IPS-18c (cell line): ENCODE measurements around the gene AP4M1.

Experiments used
- H3K4me3 ChIP-seq: 2 replicates; pipeline ENCODE4 v1.7.0; 2013; ENCODE audit warnings: low read depth, mild to moderate bottlenecking, low read length, moderate library complexity; ENCODE audit not compliant: insufficient read depth
- H3K9me3 ChIP-seq: one replicate; pipeline ENCODE4 v1.6.1; 2013; ENCODE audit warnings: mild to moderate bottlenecking, low read length, moderate library complexity; ENCODE audit not compliant: control insufficient read depth, insufficient read depth

AP4M1 gene

DNA sequence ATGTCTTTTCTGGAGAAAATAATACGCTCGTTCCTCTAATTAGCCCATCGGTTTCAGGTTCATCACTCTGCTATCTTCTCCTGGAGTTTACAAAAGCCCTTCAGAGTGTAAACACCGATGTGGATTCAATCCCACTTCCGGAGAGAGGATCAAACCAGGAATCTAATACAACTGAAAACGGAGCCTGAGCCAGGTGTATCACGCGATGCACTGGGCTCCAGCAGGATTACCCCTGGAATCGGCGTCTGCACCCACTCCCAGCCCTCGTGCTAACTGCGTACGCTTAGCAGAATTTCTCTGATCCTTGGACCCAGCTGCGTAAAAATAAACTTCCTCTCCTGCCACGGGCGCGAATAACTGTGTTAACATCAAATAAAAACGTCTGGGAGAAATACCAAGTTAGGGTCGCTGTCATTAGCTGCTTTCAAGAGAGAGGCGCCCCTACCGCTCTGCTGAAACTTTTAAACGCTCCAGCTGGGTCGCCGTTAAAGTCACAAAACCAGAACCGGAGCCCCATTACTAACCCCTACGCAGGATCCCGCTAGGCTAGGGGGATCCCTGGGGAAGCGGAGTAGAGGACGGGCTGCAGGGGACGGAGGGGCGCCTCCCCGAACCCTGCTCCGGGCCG, 20.4 kb upstream of the AP4M1 start:
- peaks cover 9% of the 10 kb centered on the region for H3K9me3 ChIP-seq
- H3K4me3 ChIP-seq: peak overlapping the region; percentile 98

DNA sequence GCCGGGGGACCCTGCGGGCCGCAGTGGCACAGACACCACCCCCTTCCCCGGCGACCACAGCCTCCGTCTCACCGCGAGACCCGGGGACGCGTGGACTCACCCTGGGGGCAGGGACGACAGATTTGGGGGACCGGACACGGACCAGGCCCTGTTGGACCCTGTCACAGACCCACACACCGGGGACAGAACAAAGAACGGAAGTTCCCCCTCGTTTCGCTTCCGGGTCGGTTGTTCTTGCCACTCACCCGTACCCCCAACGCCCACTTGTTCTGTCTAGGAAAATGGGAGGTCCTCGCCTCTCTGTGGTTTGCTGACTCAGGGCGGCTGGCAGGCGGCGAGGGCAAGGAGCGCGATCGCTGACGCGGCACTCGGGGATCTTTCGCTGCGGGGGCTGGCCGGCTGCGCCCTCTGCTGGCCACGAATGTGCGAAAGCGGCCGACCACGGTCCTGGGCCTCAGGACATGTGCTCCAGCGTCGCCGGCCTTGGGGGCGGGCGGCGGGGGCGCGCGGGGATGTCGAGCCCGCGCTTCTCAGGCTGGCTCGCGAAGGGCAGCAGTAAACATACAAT, 19.8 kb upstream of the AP4M1 start, which contains the start of gene ZNF3:
Gene ZNF3, minus strand, starts transcription at position 189 of the 568 bp plus-strand sequence. CDS start 4,366 bp downstream, outside the sequence.
- peak within 1 kb of the TSS; percentile 98 for H3K4me3 ChIP-seq
- H3K9me3 ChIP-seq: peaks cover 6% of the 10 kb centered on the region

DNA sequence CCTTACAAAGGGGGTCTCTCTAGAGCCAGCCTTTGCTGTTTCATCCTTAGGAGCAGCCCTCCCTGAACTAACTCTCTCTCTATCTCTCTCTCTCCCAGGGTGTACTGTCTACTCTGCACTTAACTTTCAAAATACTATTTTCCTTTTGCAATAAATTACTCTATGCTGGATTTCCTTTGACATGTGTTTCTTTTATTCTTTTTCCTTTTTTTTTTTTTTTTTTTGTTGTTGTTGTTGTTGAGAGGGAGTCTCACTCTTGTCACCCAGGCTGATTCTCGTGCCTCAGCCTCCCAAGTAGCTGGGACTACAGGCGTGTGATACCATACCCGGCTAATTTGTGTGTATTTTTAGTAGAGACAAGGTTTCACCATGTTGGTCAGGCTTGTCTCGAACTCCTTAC, 18.5 kb upstream of the AP4M1 start:
- Histone ChIP-seq H3K9me3 (no peaks in the 10 kb centered on the region), H3K4me3 (peak overlapping the region; percentile 98; the same call in 1 of the 2 replicates)

DNA sequence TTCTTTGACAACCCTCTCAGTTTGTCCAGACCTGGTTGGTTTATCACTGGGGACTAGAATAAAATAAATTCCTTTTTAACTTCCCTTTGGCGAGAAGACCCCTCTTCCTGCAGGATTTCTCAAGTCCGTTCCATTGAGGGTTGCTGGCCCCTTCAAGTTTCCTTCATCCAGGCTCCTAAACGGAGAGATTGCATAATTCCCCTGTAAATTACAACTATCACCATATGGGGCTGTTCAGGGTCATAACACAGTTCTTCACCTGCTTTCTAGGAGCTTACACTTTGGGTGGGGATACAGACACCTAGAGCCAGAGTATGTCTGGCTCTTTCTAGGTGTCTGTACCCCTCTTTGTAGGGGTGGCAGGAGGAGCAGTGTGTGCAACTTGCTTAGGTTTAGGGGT, 15.9 kb upstream of the AP4M1 start:
- H3K9me3 ChIP-seq: no peaks in the 10 kb centered on the region
- H3K4me3 ChIP-seq: no peak overlapping the region

DNA sequence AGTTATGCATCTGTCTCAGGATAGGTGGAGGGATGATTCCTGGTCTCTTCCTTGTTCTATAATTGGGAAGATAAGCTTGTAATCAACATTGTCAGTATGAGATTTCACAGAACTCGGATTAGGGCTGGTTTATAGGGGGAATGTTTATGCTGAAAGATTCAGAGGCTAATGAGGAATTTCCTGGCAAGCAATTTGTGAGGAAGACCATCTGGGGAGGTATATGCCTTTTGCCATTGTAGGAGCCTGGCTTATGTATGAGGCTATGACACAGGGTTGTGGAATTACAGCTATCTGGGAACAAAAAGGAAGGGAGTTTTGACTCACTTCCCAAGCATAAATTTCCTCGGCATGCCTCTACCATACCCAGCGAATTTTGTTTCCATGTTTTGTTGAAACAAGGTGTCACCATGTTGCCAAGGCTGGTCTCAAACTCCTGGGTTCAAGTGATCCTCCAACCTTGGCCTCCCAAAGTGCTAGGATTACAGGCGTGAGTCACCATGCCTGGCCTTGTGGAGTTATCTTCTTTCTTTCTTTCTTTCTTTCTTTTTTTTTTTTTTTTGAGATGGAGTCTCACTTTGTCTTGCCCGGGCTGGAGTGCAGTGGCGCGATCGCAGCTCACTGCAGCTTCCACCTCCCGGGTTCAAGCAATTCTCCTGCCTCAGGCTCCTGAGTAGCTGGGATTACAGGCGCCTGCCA, 14.2 kb upstream of the AP4M1 start:
- Histone ChIP-seq H3K9me3 (no peaks in the 10 kb centered on the region), H3K4me3 (no peak overlapping the region)

DNA sequence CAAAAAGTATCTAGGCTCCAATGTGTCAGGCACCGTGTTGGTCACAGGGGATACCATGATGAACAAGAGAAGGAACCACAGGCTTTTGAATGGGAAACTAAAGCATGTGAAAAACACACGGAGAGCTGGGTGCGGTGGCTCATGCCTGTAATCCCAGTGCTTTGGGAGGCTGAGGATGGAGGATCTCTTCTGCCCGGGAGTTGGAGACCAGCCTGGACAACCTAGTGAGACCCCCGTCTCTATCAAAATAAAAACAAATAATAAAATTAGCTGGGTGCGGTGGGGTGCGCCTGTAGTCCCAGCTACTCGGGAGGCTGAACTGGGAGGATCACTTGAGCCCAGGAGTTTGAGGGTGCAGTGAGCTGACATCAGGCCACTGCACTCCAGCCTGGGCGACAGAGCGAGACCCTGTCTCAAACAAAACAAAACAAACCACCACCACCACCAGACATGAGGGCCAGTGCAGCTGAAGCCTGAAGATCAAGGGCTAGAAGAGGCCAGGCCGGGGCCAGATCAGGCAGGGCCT, 13.3 kb upstream of the AP4M1 start:
- Histone ChIP-seq H3K9me3 (no peaks in the 10 kb centered on the region), H3K4me3 (peak overlapping the region; percentile 94)

DNA sequence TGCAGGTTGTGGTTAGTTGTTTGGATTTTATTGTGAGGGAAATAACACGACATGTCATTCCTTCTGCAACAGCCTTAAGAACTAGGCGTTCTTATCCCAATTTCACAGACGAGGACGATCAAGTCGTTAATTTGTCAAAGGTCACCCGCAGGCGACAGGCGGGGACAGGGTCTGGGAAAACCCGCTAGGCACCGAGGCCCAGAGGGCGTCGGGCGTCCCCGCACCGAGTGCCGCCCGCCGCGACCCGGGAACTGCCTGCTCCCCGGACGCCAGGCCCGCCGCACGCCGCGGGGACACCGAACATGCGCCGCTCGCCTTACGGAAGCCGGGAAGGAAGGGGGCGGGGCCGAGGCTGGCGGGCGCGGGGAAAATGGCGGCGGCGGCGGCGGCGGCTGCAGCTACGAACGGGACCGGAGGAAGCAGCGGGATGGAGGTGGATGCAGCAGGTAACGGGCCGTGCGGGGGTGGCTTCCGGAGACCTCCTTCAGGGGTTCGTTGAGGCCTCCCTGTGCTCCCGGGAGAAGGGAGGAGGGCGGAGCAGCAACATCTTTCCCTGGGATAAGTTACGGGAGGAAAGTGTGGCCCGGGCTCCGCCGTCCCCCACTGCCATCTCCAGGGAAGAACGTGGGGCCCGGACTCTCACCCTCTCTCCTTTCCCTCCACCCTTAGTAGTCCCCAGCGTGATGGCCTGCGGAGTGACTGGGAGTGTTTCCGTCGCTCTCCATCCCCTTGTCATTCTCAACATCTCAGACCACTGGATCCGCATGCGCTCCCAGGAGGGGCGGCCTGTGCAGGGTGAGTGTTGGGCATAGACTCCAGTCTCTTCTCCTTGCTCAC, 12.6 kb upstream of the AP4M1 start, which contains the start of gene COPS6:
Gene COPS6, plus strand, starts transcription at position 349 of the 837 bp plus-strand sequence. Its CDS starts 22 bp downstream, at position 371.
- H3K9me3 ChIP-seq: no peaks in the 10 kb centered on the region
- peak within 1 kb of the TSS; percentile 94 for H3K4me3 ChIP-seq

DNA sequence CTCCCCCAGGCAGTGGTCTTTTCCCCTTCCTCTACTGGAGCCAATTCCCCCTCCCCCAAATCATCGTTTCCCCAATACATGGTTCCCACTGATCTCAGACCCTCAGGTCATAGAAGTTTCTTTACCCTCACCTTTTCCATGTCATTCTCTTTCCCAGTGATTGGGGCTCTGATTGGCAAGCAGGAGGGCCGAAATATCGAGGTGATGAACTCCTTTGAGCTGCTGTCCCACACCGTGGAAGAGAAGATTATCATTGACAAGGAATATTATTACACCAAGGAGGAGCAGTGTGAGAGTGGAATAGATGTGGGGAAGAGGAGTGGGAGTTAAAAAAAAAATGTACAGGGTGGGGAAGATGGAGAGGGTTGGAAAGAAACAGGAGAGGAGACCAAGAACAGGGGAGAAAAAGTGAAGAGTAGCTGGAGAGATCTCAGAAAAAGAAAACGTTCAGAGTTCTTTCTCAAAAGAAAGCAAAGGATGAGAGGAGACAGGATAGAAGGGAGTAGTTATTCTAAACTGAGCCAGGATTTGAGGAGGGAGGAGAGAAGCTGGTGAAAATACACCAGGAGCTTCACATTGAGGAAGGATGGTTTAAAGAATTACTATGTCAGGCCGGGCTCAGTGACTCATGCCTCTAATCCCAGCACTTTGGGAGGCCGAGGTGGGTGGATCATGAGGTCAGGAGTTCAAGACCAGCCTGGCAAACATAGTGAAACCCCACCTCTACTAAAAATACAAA, 11.8 kb upstream of the AP4M1 start:
- no peaks in the 10 kb centered on the region for H3K9me3 ChIP-seq

DNA sequence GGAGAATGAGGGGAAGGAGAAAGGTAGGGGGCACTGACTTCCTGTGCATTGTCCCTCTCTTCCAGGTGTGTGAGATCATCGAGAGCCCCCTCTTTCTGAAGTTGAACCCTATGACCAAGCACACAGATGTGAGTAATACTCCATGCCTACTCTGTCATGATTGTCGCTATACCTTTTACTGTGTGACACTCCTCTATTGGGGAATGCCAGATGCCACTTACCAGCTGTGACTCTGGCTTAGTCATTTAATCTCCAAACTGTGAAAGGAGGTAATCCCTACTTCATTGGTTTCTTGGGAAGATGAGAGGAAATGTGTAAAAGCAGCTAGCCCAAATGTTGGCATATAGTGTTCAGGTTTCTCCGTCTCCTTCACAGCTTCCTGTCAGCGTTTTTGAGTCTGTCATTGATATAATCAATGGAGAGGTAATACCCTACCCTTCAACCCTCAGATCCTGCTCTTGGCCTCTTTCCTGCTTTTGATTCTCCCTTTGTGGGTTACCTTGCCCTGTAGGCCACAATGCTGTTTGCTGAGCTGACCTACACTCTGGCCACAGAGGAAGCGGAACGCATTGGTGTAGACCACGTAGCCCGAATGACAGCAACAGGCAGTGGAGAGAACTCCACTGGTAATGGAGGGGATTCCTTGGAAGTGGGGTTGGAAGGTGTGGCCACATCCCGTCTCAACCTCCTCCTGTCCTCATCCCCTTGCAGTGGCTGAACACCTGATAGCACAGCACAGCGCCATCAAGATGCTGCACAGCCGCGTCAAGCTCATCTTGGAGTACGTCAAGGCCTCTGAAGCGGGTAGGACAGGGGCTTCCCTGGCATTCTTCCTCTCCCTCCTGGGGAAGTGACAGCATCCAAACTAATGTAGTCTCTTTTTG, 10.7 kb upstream of the AP4M1 start:
- no peak overlapping the region for H3K4me3 ChIP-seq
- H3K9me3 ChIP-seq: peaks cover 2% of the 10 kb centered on the region

More for the DNA sequence above, 11.8 kb upstream of the AP4M1 start:
- H3K4me3 ChIP-seq: peak overlapping the region; percentile 94

DNA sequence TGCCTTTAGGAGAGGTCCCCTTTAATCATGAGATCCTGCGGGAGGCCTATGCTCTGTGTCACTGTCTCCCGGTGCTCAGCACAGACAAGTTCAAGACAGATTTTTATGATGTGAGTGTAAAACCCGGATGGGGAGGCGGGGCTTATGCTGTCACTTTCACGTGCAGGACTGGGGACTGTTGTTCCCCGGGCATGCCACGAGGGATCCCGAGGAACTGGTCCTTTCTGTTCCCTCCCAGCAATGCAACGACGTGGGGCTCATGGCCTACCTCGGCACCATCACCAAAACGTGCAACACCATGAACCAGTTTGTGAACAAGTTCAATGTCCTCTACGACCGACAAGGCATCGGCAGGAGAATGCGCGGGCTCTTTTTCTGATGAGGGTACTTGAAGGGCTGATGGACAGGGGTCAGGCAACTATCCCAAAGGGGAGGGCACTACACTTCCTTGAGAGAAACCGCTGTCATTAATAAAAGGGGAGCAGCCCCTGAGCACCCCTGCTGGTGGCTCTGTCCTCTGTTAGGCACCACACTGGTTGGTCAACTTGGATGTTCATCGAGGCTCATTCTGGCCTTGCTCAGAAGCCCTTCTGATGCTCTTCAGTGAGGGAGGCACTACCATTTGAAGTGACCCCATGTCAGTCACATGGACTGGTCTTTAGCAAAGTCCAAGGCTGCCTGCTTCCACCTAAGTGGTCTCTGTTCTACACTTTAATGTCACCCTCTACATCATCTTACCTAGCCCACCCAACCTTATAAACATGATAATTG, 9.8 kb upstream of the AP4M1 start:
- Histone ChIP-seq H3K9me3 (peaks cover 2% of the 10 kb centered on the region), H3K4me3 (no peak overlapping the region)

DNA sequence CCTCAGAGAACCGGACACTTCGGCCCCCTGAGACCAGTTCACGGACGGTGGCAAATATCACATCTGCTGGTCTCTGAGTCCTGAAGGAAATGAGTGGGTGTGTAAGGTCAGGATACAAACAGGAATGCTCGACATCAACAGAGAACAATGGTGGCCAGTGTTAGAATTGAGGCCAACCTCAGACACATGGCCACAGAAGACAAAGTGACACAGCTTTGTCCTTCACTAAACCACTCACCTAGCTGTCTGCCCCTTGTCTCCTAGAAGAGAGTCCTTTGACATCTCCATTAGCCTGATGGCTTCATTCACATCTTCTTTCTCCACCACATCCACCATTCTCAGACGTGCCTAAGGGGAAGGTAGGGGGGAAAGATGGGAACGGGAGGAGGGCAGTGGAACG, 8.4 kb upstream of the AP4M1 start:
- Histone ChIP-seq H3K9me3 (peaks cover 2% of the 10 kb centered on the region), H3K4me3 (no peak overlapping the region)

DNA sequence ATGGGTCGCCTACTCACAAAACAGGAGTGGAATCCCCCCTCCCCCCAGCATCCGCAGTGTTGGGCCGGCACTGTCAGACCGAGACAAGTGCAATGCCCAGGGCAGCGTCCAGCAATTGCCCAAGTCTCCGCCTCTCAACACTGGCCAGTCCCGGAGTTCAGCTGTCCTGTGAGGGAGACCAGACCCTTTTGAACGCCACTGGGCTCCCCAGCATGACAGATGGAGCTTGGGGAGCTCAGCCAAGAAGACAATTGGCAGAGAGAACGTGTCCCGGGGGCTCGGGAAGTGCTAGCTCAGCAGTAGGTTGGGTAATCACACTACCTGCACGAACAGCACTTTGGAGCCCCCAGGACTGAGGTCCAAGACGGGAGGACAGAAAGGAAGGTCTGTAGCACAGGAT, 7.9 kb upstream of the AP4M1 start:
- no peak overlapping the region for H3K4me3 ChIP-seq
- peaks cover 2% of the 10 kb centered on the region for H3K9me3 ChIP-seq

DNA sequence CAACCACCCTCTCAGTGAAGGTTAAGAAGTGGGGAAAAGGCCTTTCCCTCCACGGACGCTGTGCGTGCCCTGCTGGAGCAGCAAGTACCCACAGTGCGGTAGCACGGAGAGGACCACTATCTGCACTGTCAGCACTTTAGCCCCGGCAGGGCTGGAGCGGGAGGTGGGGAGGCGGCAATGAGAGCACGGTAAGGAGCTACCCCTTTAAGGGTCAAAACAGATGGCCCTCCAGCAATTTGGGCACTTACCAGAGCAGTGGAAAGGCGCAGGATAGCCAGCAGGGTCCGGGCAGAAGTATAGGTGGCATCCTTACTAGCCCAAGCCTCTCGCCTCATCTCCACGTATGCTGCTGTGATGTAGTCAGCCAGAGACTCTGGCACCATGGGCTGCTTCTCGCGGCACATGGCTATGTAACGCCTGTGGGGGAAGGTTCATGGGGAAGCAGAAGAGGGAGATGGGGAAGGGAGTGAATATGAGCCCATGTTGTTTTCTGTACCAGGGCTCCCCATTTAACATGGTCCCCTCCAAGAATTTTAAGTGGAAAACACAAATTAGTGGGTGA, 7.4 kb upstream of the AP4M1 start:
- no peak overlapping the region for H3K4me3 ChIP-seq

DNA sequence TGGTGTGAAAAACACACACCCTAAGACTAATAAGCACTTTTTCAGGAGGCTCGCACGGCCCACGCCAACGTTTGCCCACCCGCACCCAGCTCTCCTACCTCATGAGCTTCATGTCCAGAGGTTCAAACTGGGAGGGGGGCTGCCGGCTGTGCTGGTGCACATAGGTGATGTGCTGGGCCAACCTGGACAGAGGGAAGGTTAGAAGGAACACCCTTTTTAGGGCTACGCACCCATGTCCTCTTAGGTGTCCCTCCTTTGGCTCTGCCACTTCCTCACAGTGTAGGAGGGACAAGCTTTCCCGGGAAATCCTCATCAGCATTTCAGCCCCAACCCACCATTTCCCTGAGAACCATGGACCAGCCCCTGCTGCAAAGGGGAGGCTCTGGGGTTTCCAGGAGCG, 6.2 kb upstream of the AP4M1 start:
- H3K4me3 ChIP-seq: no peak overlapping the region
- H3K9me3 ChIP-seq: peaks cover 2% of the 10 kb centered on the region

More for the DNA sequence above, 7.4 kb upstream of the AP4M1 start:
- peaks cover 2% of the 10 kb centered on the region for H3K9me3 ChIP-seq

DNA sequence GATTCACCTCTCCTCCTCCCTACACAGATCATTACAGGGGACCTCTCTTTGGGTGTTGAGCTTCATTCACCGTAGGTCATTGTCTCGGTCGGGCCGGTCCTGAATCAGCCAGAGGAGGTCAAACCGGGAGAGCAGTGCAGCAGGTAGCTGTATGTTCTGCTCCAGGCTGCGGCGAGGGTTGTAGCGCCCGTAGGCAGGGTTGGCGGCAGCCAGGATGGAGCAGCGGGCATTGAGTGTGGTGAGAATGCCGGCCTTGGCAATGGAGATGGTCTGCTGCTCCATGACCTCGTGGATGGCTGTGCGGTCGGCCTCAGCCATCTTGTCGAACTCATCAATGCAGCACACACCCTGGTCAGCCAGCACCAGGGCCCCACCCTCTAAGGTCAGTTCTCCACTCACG, 5.7 kb upstream of the AP4M1 start:
- Histone ChIP-seq H3K9me3 (peaks cover 2% of the 10 kb centered on the region), H3K4me3 (no peak overlapping the region)
